HG02943 (cell line): ENCODE results near the gene CD83.

ENCODE experiments used
- ATAC-seq: cut with Tn5 transposase; IDR thresholded peaks from one replicate; pipeline ENCODE4 v1.9.1; 2021; ENCODE audit warnings: mild to moderate bottlenecking, low read depth, moderate library complexity; ENCODE audit not compliant: unreplicated experiment

CD83 gene

GRCh38 chr6:14182916-14183315, 65.3 kb downstream of the CD83 start:
- ATAC-seq, result no peak
